PC-3 (cell line): ENCODE results near the gene HOXC10. TPM values are rescaled to one million over a fixed set of nuclear protein-coding genes. Genes with fewer than 3 reads are reported as not detected.

ENCODE experiments used
- ATAC-seq: fragments of 200-7000 bp; cut with Tn5 transposase; 2 replicates; pipeline ENCODE4 v1.9.1; 2020; ENCODE audit warnings: mild to moderate bottlenecking, moderate library complexity
- BruUV-seq: library from RNA; stranded (reverse); fragments of 400-500 nt; replicated peaks from 2 replicates; lab custom pipeline; 2021; lab: Mats Ljungman, UMichigan
- CTCF ChIA-PET: fragments of 300-600 bp; sonication (Branson Sonifier 250); formaldehyde crosslinking; loops from one replicate; lab custom pipeline; 2022; ENCODE audit warnings: antibody characterized with exemption; lab: Charles Lee
- POLR2A ChIA-PET: fragments of 300-600 bp; sonication (Branson Sonifier 250); formaldehyde crosslinking; loops from one replicate; lab custom pipeline; 2022; ENCODE audit warnings: antibody characterized with exemption; ENCODE audit not compliant: unreplicated experiment; lab: Charles Lee
- DNase-seq: peaks from one replicate; pipeline ENCODE4 v3.0.0-alpha.2; 2015
- H2AFZ ChIP-seq: fragments of 300-600 bp; sonication (generic); 2 replicates; pipeline ENCODE4 v1.6.0; 2016; ENCODE audit warnings: antibody characterized with exemption, low read length
- H3F3A ChIP-seq: fragments of 300-600 bp; sonication (generic); one replicate; pipeline ENCODE4 v1.6.0; 2017; ENCODE audit warnings: antibody characterized with exemption, low read length, control low read depth, mild to moderate bottlenecking; ENCODE audit not compliant: unreplicated experiment
- H3K27ac ChIP-seq: fragments of 300-600 bp; sonication (generic); 2 replicates; pipeline ENCODE4 v1.5.1; 2016; ENCODE audit warnings: mild to moderate bottlenecking, low read length
- H3K27me3 ChIP-seq: fragments of 300-600 bp; sonication (generic); 2 replicates; pipeline ENCODE4 v1.6.1; 2016; ENCODE audit warnings: low read length, mixed read lengths
- H3K36me3 ChIP-seq: fragments of 300-600 bp; sonication (generic); 2 replicates; pipeline ENCODE4 v1.6.1; 2016; ENCODE audit warnings: low read depth, mixed run types, low read length, mixed read lengths
- H3K4me1 ChIP-seq: fragments of 300-600 bp; sonication (generic); 2 replicates; pipeline ENCODE4 v1.5.1; 2016; ENCODE audit warnings: low read length; ENCODE audit not compliant: insufficient read depth
- H3K4me2 ChIP-seq: fragments of 300-600 bp; sonication (generic); 2 replicates; pipeline ENCODE4 v1.6.0; 2016; ENCODE audit warnings: low read length
- H3K4me3 ChIP-seq: fragments of 300-600 bp; sonication (generic); 2 replicates; pipeline ENCODE4 v1.5.1; 2016; ENCODE audit warnings: mild to moderate bottlenecking, low read length, mixed read lengths
- H3K79me2 ChIP-seq: fragments of 300-600 bp; sonication (generic); 2 replicates; pipeline ENCODE4 v1.6.1; 2017; ENCODE audit warnings: low read length, mixed read lengths
- H3K9ac ChIP-seq: fragments of 300-600 bp; sonication (generic); 2 replicates; pipeline ENCODE4 v1.6.0; 2016; ENCODE audit warnings: mild to moderate bottlenecking, low read length
- H3K9me2 ChIP-seq: fragments of 300-600 bp; sonication (generic); replicated peaks from 2 replicates; pipeline ENCODE4 v1.6.1; 2016; ENCODE audit warnings: mixed run types, low read length, mixed read lengths
- H3K9me3 ChIP-seq: fragments of 300-600 bp; sonication (generic); 2 replicates; pipeline ENCODE4 v1.6.1; 2016; ENCODE audit warnings: low read length, mixed read lengths
- H4K20me1 ChIP-seq: fragments of 300-600 bp; sonication (generic); 2 replicates; pipeline ENCODE4 v1.6.1; 2016; ENCODE audit warnings: low read length, mixed read lengths
- CTCF ChIP-seq: fragments of 300-600 bp; sonication (generic); conservative IDR thresholded peaks from 2 replicates; pipeline ENCODE4 v1.5.1; 2017; ENCODE audit warnings: antibody characterized with exemption, low read depth, mild to moderate bottlenecking, low read length
- EZH2 ChIP-seq: fragments of 300-600 bp; sonication (generic); IDR thresholded peaks from one replicate; pipeline ENCODE4 v1.6.1; 2017; ENCODE audit warnings: antibody characterized with exemption, mild to moderate bottlenecking, low read length; ENCODE audit not compliant: unreplicated experiment
- EZH2phosphoT487 ChIP-seq: fragments of 300-600 bp; sonication (generic); IDR thresholded peaks from 2 replicates; pipeline ENCODE4 v1.6.1; 2018; ENCODE audit warnings: mild to moderate bottlenecking, antibody characterized with exemption, low read length, borderline replicate concordance
- intact Hi-C: fragments of 100-400 bp; cut with micrococcal nuclease; formaldehyde crosslinking; loops from 2 replicates; pipeline ENCODE4 v1.9.0; 2023
- total RNA-seq: library from RNA; depleted of rRNA; stranded (reverse); fragments of >200 nt; gene quantifications from 2 replicates; pipeline ENCODE4 v1.2.3, GENCODE V29; 2014

Gene HOXC10
- total RNA-seq, 1 experiment from 2014 or later = 0.69 TPM

- POLR2A ChIA-PET = no interaction called here
- no peak for TF ChIP-seq CTCF
- TF ChIP-seq EZH2phosphoT487 = no peak
- TF ChIP-seq EZH2 = no peak
- CTCF ChIA-PET = interaction anchor here (1.2 to 1.3 kb wide), 2 partner anchors 48 to 217 kb away, joined by 3 to 11 read pairs; partner anchors contain the start of gene HOXC5
- Histone ChIP-seq H3K9ac (no peak overlapping the region), H2AFZ (no peak overlapping the region; the same call in 1 of the 2 replicates), H3K27me3 (no peaks in the 10 kb centered on the region), H3K4me2 (peak overlapping the region; percentile 41; the same call in 1 of the 2 replicates), H3K79me2 (no peaks in the 10 kb centered on the region), H3K4me1 (peaks cover 25% of the 10 kb centered on the region), H4K20me1 (no peaks in the 10 kb centered on the region), H3K27ac (no peak overlapping the region), H3K9me2 (no peaks in the 10 kb centered on the region), H3K4me3 (no peak overlapping the region), H3K9me3 (no peaks in the 10 kb centered on the region), H3F3A (no peaks in the 10 kb centered on the region), H3K36me3 (no peaks in the 10 kb centered on the region)
- no TSS peak for BruUV-seq
- ATAC-seq (no peak), DNase-seq (no peak)
- intact Hi-C loops = no loop called here
Observed at GRCh38 chr12:53983950-53984572, 885 bp upstream of the HOXC10 start.

- TF ChIP-seq CTCF = no peak
- TF ChIP-seq EZH2 = no peak
- no peak for TF ChIP-seq EZH2phosphoT487
- no peak for ATAC-seq
- Histone ChIP-seq H4K20me1 (no peaks in the 10 kb centered on the region), H3K4me3 (no peak overlapping the region), H3K9me3 (no peaks in the 10 kb centered on the region), H3K79me2 (peaks cover 2% of the 10 kb centered on the region), H3K9me2 (no peaks in the 10 kb centered on the region), H3F3A (no peaks in the 10 kb centered on the region), H3K9ac (no peak overlapping the region), H3K27ac (no peak overlapping the region), H2AFZ (no peak overlapping the region), H3K27me3 (no peaks in the 10 kb centered on the region), H3K36me3 (no peaks in the 10 kb centered on the region), H3K4me1 (peaks cover 31% of the 10 kb centered on the region), H3K4me2 (peak overlapping the region; percentile 78)
- ChIA-PET CTCF (interaction anchor here (0.6 kb wide), 1 partner anchor 20 kb away, joined by 6 read pairs; no protein-coding TSS in a partner anchor), POLR2A (no interaction called here)
- BruUV-seq = no TSS peak
- no peak for DNase-seq
- intact Hi-C loops = loop anchor here (5.0 kb wide), 1 partner anchor 43 kb away; no protein-coding TSS in a partner anchor
Observed at GRCh38 chr12:53985692-53985993, 697 bp downstream of the HOXC10 start.

GRCh38 chr12:53985994-53986685, 1.2 kb downstream of the HOXC10 start:
- Histone ChIP-seq H3K9me2 (no peaks in the 10 kb centered on the region), H3K4me2 (peak overlapping the region; percentile 78), H3K27ac (no peak overlapping the region), H3K4me3 (0 out of 2 replicates have a peak overlapping the region, but pooled peaks have one; percentile 23), H4K20me1 (no peaks in the 10 kb centered on the region), H3K4me1 (peaks cover 36% of the 10 kb centered on the region), H3K9ac (no peak overlapping the region), H3F3A (no peaks in the 10 kb centered on the region), H3K27me3 (no peaks in the 10 kb centered on the region), H3K9me3 (no peaks in the 10 kb centered on the region), H2AFZ (no peak overlapping the region), H3K79me2 (peaks cover 7% of the 10 kb centered on the region), H3K36me3 (no peaks in the 10 kb centered on the region)
- BruUV-seq = no TSS peak
- TF ChIP-seq EZH2phosphoT487 = no peak
- TF ChIP-seq CTCF = no peak
- no peak for TF ChIP-seq EZH2
- intact Hi-C loops = loop anchor here (5.0 kb wide), 1 partner anchor 44 kb away; no protein-coding TSS in a partner anchor
- ATAC-seq (no peak), DNase-seq (no peak)
- CTCF ChIA-PET = no interaction called here
- POLR2A ChIA-PET = no interaction called here
